GM23338 (cell line): Measurements from ENCODE around the gene PRRX1.

Experiments
- ZNF114 ChIP-seq: fragments of 250-450 bp; sonication (Bioruptor Pico); IDR thresholded peaks from 2 replicates; pipeline ENCODE4 v1.5.0; 2020; ENCODE audit warnings: mild to moderate bottlenecking, moderate library complexity
- TF ChIP-seq, protein P1 (sequence below), 2 experiments: fragments of 200-600 bp in 1 of 2; sonication (generic) in 1 of 2; conservative IDR thresholded peaks; 2 replicates each; pipeline versions ENCODE4 v1.5.1 to v1.6.1; 2016 to 2017; ENCODE audit warnings: antibody characterized with exemption in 2 of 2, low read depth in 2 of 2, mild to moderate bottlenecking in 2 of 2, moderate library complexity in 1 of 2

DNA sequence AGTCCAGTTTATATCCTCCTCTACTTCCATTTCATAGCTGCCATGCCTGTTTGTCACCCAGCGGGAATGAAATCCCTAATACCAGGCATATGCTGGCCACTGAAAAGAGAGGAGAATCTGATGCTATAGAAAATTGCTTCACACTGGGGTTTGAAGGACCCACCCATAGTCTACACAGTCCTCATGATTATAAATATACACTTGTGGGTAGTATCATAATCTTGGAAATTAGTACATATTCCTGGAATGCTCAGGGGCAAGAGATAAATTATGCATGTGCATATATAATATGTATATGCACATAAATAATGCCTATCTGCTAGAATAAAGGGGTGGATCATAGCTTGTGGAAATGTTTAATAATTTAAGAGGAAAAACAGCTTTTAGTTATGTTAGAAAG is 105.8 kb downstream of the PRRX1 start:
- TF ChIP-seq, protein P1, sequence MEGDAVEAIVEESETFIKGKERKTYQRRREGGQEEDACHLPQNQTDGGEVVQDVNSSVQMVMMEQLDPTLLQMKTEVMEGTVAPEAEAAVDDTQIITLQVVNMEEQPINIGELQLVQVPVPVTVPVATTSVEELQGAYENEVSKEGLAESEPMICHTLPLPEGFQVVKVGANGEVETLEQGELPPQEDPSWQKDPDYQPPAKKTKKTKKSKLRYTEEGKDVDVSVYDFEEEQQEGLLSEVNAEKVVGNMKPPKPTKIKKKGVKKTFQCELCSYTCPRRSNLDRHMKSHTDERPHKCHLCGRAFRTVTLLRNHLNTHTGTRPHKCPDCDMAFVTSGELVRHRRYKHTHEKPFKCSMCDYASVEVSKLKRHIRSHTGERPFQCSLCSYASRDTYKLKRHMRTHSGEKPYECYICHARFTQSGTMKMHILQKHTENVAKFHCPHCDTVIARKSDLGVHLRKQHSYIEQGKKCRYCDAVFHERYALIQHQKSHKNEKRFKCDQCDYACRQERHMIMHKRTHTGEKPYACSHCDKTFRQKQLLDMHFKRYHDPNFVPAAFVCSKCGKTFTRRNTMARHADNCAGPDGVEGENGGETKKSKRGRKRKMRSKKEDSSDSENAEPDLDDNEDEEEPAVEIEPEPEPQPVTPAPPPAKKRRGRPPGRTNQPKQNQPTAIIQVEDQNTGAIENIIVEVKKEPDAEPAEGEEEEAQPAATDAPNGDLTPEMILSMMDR (conservative IDR thresholded peaks at IDR 0.05; ENCODE audit: low read depth in 2 of 2), result no peak
- TF ChIP-seq ZNF114, result no peak
